HCT116 (cell line): Measurements from ENCODE around the gene GRIA4. TPM values are rescaled to one million over a fixed set of nuclear protein-coding genes. Genes with fewer than 3 reads are reported as not detected.

ENCODE experiments used
- ATAC-seq: fragments of 200-7000 bp; cut with Tn5 transposase; 2 replicates; pipeline ENCODE4 v1.9.1; 2020; ENCODE audit warnings: mild to moderate bottlenecking, moderate library complexity
- BruUV-seq: library from RNA; stranded (reverse); fragments of 400-500 nt; replicated peaks from 2 replicates; lab custom pipeline; 2021; lab: Mats Ljungman, UMichigan
- CTCF ChIA-PET: fragments of 300-600 bp; sonication (Branson Sonifier 250); formaldehyde crosslinking; loops from one replicate; lab custom pipeline; 2021; ENCODE audit warnings: antibody characterized with exemption; lab: Charles Lee
- POLR2A ChIA-PET: fragments of 300-600, 350-600 bp; sonication (Branson Sonifier 250); formaldehyde crosslinking; loops from one replicate; lab custom pipeline; 2021; ENCODE audit warnings: antibody characterized with exemption; lab: Charles Lee
- RAD21 ChIA-PET, 2 experiments: fragments of 300-600 bp; sonication (Branson Sonifier 250); formaldehyde crosslinking; loops; one replicate each; lab custom pipeline; 2023; ENCODE audit warnings: low total read pairs in 2 of 2; ENCODE audit not compliant: uncharacterized antibody in 2 of 2, unreplicated experiment in 2 of 2, low non-redundant PET in 1 of 2; lab: Charles Lee
- DNase-seq: peaks from one replicate; pipeline ENCODE4 v3.0.0-alpha.2; 2010; ENCODE audit warnings: low read depth, low spot score
- H2AFZ ChIP-seq: fragments of 200-600 bp; shearing (Covaris generic), sonication (generic); 2 replicates; pipeline ENCODE4 v1.6.1; 2017; ENCODE audit warnings: low read depth, mixed run types, mixed read lengths, antibody characterized with exemption, low read length; ENCODE audit not compliant: poor library complexity, severe bottlenecking
- H3K27ac ChIP-seq: 2 replicates; pipeline ENCODE4 v1.5.1; 2012; ENCODE audit warnings: low read depth, low read length
- H3K27me3 ChIP-seq: fragments of 200-600 bp; sonication (generic); 2 replicates; pipeline ENCODE4 v1.6.1; 2016; ENCODE audit warnings: mixed run types, low read length, mixed read lengths; ENCODE audit not compliant: insufficient read depth
- H3K36me3 ChIP-seq, 2 experiments: fragments of 200-500 bp in 1 of 2; fragments of 200-600 bp in 1 of 2; sonication (Bioruptor generic) in 1 of 2; sonication (generic) in 1 of 2; 2 replicates each; pipeline versions ENCODE4 v1.5.1 to v1.6.1; 2014 to 2016; ENCODE audit warnings: low read length in 2 of 2, inconsistent platforms in 1 of 2, mixed read lengths in 1 of 2, mixed run types in 1 of 2; ENCODE audit not compliant: insufficient read depth in 2 of 2, control insufficient read depth in 1 of 2
- H3K4me1 ChIP-seq, 2 experiments: fragments of 200-600 bp in 1 of 2; sonication (generic) in 1 of 2; 2 replicates each; pipeline versions ENCODE4 v1.5.1 to v1.6.1; 2012 to 2017; ENCODE audit warnings: low read length in 2 of 2, inconsistent platforms in 1 of 2, mild to moderate bottlenecking in 1 of 2, mixed read lengths in 1 of 2, mixed run types in 1 of 2, moderate library complexity in 1 of 2; ENCODE audit not compliant: insufficient read depth in 2 of 2, control insufficient read depth in 1 of 2
- H3K4me2 ChIP-seq: fragments of 200-600 bp; sonication (generic); 2 replicates; pipeline ENCODE4 v1.6.1; 2017; ENCODE audit warnings: mixed run types, low read length, mixed read lengths
- H3K4me3 ChIP-seq, 2 experiments: fragments of 200-600 bp in 1 of 2; sonication (generic) in 1 of 2; replicated peaks in 1 of 2; 2 replicates each; pipeline ENCODE4 v1.5.1; 2011 to 2016; ENCODE audit warnings: low read length in 2 of 2, control low read depth in 1 of 2, low read depth in 1 of 2, mild to moderate bottlenecking in 1 of 2, mixed read lengths in 1 of 2, mixed run types in 1 of 2
- H3K79me2 ChIP-seq: fragments of 200-600 bp; sonication (generic); 2 replicates; pipeline ENCODE4 v1.6.1; 2017; ENCODE audit warnings: mild to moderate bottlenecking, mixed run types, low read length, moderate library complexity, mixed read lengths; ENCODE audit not compliant: insufficient read depth
- H3K9ac ChIP-seq: fragments of 200-600 bp; sonication (generic); 2 replicates; pipeline ENCODE4 v1.6.1; 2016; ENCODE audit warnings: low read length, mixed read lengths
- H3K9me2 ChIP-seq: fragments of 200-600 bp; sonication (generic), shearing (Covaris generic); 2 replicates; pipeline ENCODE4 v1.6.1; 2017; ENCODE audit warnings: mixed run types, mild to moderate bottlenecking, moderate library complexity; ENCODE audit not compliant: insufficient read depth
- H3K9me3 ChIP-seq, 2 experiments: fragments of 200-500 bp in 1 of 2; fragments of 200-600 bp in 1 of 2; sonication (Bioruptor generic) in 1 of 2; sonication (generic) in 1 of 2; 2 replicates each; pipeline ENCODE4 v1.6.1; 2014 to 2017; ENCODE audit warnings: low read length in 2 of 2, mixed read lengths in 2 of 2, inconsistent platforms in 1 of 2, low read depth in 1 of 2, mild to moderate bottlenecking in 1 of 2, mixed run types in 1 of 2, moderate library complexity in 1 of 2; ENCODE audit not compliant: control insufficient read depth in 1 of 2, insufficient read depth in 1 of 2
- H4K20me1 ChIP-seq: fragments of 200-600 bp; sonication (generic), shearing (Covaris generic); 2 replicates; pipeline ENCODE4 v1.6.1; 2017; ENCODE audit warnings: mixed run types, mild to moderate bottlenecking, moderate library complexity; ENCODE audit not compliant: insufficient read depth
- ELF1 ChIP-seq: IDR thresholded peaks from 2 replicates; pipeline ENCODE4 v1.6.1; 2012; ENCODE audit warnings: low read depth, borderline replicate concordance
- EZH2 ChIP-seq: fragments of 200-600 bp; sonication (generic); IDR thresholded peaks from 2 replicates; pipeline ENCODE4 v1.6.1; 2017; ENCODE audit warnings: antibody characterized with exemption, mixed run types
- EZH2phosphoT487 ChIP-seq: fragments of 200-600 bp; IDR thresholded peaks from 2 replicates; pipeline ENCODE4 v1.6.1; 2018; ENCODE audit warnings: antibody characterized with exemption, borderline replicate concordance
- POLR2A ChIP-seq: IDR thresholded peaks from 2 replicates; pipeline ENCODE4 v1.7.0; 2011; ENCODE audit warnings: borderline replicate concordance; ENCODE audit not compliant: insufficient read depth, insufficient read length; ENCODE audit errors: extremely low read depth
- SIN3A ChIP-seq: IDR thresholded peaks from 2 replicates; pipeline ENCODE4 v1.6.1; 2012; ENCODE audit warnings: low read depth
- SRF ChIP-seq: IDR thresholded peaks from 2 replicates; pipeline ENCODE4 v1.6.1; 2012; ENCODE audit warnings: low read depth
- TCF7L2 ChIP-seq: IDR thresholded peaks from 2 replicates; pipeline ENCODE4 v1.7.0; 2011; ENCODE audit warnings: borderline replicate concordance, inconsistent platforms; ENCODE audit not compliant: insufficient read depth, insufficient read length; ENCODE audit errors: extremely low read depth
- ZFX ChIP-seq: fragments of 450-650 bp; IDR thresholded peaks from 2 replicates; pipeline ENCODE4 v1.6.1; 2017
- ZNF274 ChIP-seq: fragments of 200-500 bp; sonication (Bioruptor generic); IDR thresholded peaks from 2 replicates; pipeline ENCODE4 v1.6.1; 2014; ENCODE audit warnings: mild to moderate bottlenecking, low read depth, low read length, inconsistent platforms
- intact Hi-C: fragments of 100-400 bp; cut with micrococcal nuclease; formaldehyde crosslinking; loops from 2 replicates; pipeline ENCODE4 v1.10.0; 2022
- total RNA-seq: library from RNA; stranded (reverse); gene quantifications from one replicate; pipeline ENCODE4 v1.2.1, GENCODE V29; 2021; ENCODE audit not compliant: unreplicated experiment
- TF ChIP-seq, protein P1 (sequence below), 3 experiments: fragments of 200-600 bp in 1 of 3; sonication (generic) in 1 of 3; IDR thresholded peaks in 2 of 3; conservative IDR thresholded peaks in 1 of 3; 2 replicates each; pipeline ENCODE4 v1.5.1; 2012 to 2017; ENCODE audit warnings: low read depth in 2 of 3, low read length in 2 of 3, antibody characterized with exemption in 1 of 3, borderline replicate concordance in 1 of 3, control low read depth in 1 of 3, mild to moderate bottlenecking in 1 of 3, mixed read lengths in 1 of 3, mixed run types in 1 of 3, moderate library complexity in 1 of 3; ENCODE audit not compliant: insufficient read depth in 1 of 3
- TF ChIP-seq, protein P2 (sequence below): IDR thresholded peaks from 2 replicates; pipeline ENCODE4 v1.6.1; 2012; ENCODE audit warnings: low read depth
- TF ChIP-seq, protein P3 (sequence below): IDR thresholded peaks from 2 replicates; pipeline ENCODE4 v1.6.1; 2011; ENCODE audit warnings: mild to moderate bottlenecking, low read length, moderate library complexity; ENCODE audit not compliant: insufficient replicate concordance; ENCODE audit errors: extremely low read depth

Gene GRIA4
- total RNA-seq, 1 experiment from 2014 or later, result not detected

- ChIA-PET POLR2A (no interaction called here), CTCF (no interaction called here), RAD21 (no interaction called here)
- no peaks in the 10 kb centered on the region for H4K20me1 ChIP-seq
- H3K27ac ChIP-seq, result no peak overlapping the region
- H3K79me2 ChIP-seq, result no peaks in the 10 kb centered on the region
- no peaks in the 10 kb centered on the region for H3K4me1 ChIP-seq
- H3K9ac ChIP-seq, result no peak overlapping the region
- no peak overlapping the region for H3K4me2 ChIP-seq
- H3K9me2 ChIP-seq, result no peaks in the 10 kb centered on the region
- no peak overlapping the region for H3K4me3 ChIP-seq
- no peak for DNase-seq
- BruUV-seq, result no TSS peak
- intact Hi-C loops, result no loop called here
- no peak for ATAC-seq
- TF ChIP-seq POLR2A (no peak), ZFX (no peak), ELF1 (no peak), SRF (no peak), SIN3A (no peak), EZH2 (no peak), ZNF274 (no peak), EZH2phosphoT487 (no peak), TCF7L2 (no peak)
- TF ChIP-seq, protein P1, sequence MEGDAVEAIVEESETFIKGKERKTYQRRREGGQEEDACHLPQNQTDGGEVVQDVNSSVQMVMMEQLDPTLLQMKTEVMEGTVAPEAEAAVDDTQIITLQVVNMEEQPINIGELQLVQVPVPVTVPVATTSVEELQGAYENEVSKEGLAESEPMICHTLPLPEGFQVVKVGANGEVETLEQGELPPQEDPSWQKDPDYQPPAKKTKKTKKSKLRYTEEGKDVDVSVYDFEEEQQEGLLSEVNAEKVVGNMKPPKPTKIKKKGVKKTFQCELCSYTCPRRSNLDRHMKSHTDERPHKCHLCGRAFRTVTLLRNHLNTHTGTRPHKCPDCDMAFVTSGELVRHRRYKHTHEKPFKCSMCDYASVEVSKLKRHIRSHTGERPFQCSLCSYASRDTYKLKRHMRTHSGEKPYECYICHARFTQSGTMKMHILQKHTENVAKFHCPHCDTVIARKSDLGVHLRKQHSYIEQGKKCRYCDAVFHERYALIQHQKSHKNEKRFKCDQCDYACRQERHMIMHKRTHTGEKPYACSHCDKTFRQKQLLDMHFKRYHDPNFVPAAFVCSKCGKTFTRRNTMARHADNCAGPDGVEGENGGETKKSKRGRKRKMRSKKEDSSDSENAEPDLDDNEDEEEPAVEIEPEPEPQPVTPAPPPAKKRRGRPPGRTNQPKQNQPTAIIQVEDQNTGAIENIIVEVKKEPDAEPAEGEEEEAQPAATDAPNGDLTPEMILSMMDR (IDR thresholded peaks at IDR 0.05 in 2 of 3, conservative IDR thresholded peaks at IDR 0.05 in 1 of 3; ENCODE audit: borderline replicate concordance in 1 of 3, insufficient read depth in 1 of 3, low read depth in 2 of 3, low read length in 2 of 3), result no peak
- TF ChIP-seq, protein P2, sequence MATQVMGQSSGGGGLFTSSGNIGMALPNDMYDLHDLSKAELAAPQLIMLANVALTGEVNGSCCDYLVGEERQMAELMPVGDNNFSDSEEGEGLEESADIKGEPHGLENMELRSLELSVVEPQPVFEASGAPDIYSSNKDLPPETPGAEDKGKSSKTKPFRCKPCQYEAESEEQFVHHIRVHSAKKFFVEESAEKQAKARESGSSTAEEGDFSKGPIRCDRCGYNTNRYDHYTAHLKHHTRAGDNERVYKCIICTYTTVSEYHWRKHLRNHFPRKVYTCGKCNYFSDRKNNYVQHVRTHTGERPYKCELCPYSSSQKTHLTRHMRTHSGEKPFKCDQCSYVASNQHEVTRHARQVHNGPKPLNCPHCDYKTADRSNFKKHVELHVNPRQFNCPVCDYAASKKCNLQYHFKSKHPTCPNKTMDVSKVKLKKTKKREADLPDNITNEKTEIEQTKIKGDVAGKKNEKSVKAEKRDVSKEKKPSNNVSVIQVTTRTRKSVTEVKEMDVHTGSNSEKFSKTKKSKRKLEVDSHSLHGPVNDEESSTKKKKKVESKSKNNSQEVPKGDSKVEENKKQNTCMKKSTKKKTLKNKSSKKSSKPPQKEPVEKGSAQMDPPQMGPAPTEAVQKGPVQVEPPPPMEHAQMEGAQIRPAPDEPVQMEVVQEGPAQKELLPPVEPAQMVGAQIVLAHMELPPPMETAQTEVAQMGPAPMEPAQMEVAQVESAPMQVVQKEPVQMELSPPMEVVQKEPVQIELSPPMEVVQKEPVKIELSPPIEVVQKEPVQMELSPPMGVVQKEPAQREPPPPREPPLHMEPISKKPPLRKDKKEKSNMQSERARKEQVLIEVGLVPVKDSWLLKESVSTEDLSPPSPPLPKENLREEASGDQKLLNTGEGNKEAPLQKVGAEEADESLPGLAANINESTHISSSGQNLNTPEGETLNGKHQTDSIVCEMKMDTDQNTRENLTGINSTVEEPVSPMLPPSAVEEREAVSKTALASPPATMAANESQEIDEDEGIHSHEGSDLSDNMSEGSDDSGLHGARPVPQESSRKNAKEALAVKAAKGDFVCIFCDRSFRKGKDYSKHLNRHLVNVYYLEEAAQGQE, result no peak
- TF ChIP-seq, protein P3, sequence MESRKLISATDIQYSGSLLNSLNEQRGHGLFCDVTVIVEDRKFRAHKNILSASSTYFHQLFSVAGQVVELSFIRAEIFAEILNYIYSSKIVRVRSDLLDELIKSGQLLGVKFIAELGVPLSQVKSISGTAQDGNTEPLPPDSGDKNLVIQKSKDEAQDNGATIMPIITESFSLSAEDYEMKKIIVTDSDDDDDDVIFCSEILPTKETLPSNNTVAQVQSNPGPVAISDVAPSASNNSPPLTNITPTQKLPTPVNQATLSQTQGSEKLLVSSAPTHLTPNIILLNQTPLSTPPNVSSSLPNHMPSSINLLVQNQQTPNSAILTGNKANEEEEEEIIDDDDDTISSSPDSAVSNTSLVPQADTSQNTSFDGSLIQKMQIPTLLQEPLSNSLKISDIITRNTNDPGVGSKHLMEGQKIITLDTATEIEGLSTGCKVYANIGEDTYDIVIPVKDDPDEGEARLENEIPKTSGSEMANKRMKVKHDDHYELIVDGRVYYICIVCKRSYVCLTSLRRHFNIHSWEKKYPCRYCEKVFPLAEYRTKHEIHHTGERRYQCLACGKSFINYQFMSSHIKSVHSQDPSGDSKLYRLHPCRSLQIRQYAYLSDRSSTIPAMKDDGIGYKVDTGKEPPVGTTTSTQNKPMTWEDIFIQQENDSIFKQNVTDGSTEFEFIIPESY, result no peak
- H2AFZ ChIP-seq, result no peak overlapping the region
- no peaks in the 10 kb centered on the region for H3K27me3 ChIP-seq
- no peaks in the 10 kb centered on the region for H3K36me3 ChIP-seq
- no peaks in the 10 kb centered on the region for H3K9me3 ChIP-seq
Observed at GRCh38 chr11:105592035-105592434, 17.8 kb upstream of the GRIA4 start.
